GM12875 (cell line): ENCODE measurements around the gene GPR3.

Experiments
- H3K4me3 ChIP-seq: one replicate; pipeline ENCODE4 v1.5.1; 2011; ENCODE audit warnings: low read depth, low read length, control low read depth
- CTCF ChIP-seq: IDR thresholded peaks from 2 replicates; pipeline ENCODE4 v1.5.1; 2011; ENCODE audit warnings: low read depth, mild to moderate bottlenecking, control low read depth, inconsistent platforms, low read length, moderate library complexity, borderline replicate concordance; ENCODE audit not compliant: insufficient read depth

GPR3 gene

GRCh38 chr1:27365372-27366112 lies 26.9 kb upstream of the GPR3 start:
- H3K4me3 ChIP-seq: peak overlapping the region; percentile 33
- TF ChIP-seq CTCF: no peak

- TF ChIP-seq CTCF: no peak
- peak overlapping the region; percentile 33 for H3K4me3 ChIP-seq
Measured at GRCh38 chr1:27366113-27366410, 26.4 kb upstream of the GPR3 start.

- peak; percentile 63; the same call in 1 of the 2 replicates for TF ChIP-seq CTCF
- H3K4me3 ChIP-seq: peak within 1 kb of the TSS; percentile 36
Measured at GRCh38 chr1:27366411-27367159, 25.8 kb upstream of the GPR3 start, which contains the start of gene MAP3K6. TSS of gene MAP3K6 (minus strand) at chr1:27366961. CDS start at chr1:27366597, 364 bp downstream.

- TF ChIP-seq CTCF: no peak
- H3K4me3 ChIP-seq: no peak overlapping the region
Measured at GRCh38 chr1:27367160-27367650, 25.2 kb upstream of the GPR3 start.

- TF ChIP-seq CTCF: no peak
- H3K4me3 ChIP-seq: no peak overlapping the region
Measured at GRCh38 chr1:27368869-27369582, 23.4 kb upstream of the GPR3 start.

- no peak overlapping the region for H3K4me3 ChIP-seq
- no peak for TF ChIP-seq CTCF
Measured at GRCh38 chr1:27372022-27372807, 20.2 kb upstream of the GPR3 start.
